Measurements from ENCODE around the gene SAP30.

Gene SAP30

GRCh38 chr4:173346074-173346473 lies 24.7 kb upstream of the SAP30 start:
- H3K27ac ChIP-seq: no peak overlapping the region
- TF ChIP-seq ZFX (IDR thresholded peaks at IDR 0.05; ENCODE audit: borderline replicate concordance): no peak

DNA sequence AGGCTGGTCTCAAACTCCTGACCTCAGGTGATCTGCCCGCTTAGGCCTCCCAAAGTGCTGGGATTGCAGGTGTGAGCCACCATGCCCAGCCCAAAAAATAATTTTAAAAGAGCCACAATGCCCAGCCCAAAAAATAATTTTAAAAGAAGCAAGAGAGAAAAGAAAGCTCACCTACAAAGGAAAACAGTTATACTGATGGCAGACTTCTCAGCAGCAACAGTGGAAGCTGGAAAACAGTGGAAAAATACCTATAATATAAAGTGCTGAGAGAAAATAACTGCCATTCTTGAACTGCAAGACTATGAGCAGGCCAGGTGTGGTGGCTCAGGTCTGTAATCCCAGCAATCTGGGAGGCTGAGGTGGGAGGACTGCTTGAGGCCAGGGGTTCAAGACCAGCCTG lies 23.3 kb upstream of the SAP30 start:
- H3K27ac ChIP-seq: no peak overlapping the region
- no peak for TF ChIP-seq ZFX (IDR thresholded peaks at IDR 0.05; ENCODE audit: borderline replicate concordance)
- TF ChIP-seq CTCF (IDR thresholded peaks at IDR 0.05): no peak

DNA sequence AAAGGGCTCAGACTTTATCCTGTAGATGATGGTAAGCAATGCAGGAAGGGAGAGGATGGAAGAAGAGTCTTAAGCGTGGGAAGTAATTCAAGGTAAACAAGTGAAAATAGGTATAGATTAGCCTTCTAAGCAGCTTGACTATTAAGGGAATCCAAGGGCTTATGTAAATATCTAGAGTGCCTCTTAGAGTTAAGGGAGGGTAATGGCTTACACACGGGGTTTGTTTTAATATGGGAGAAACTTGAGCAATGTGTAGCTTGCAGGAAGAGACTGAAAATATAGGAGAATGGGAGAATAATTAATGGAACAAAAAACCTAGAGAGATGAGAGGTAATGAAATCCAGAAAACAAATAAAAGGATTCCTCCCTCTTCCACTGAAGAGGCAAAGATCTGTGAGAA lies 12.8 kb upstream of the SAP30 start:
- no peak overlapping the region for H3K27ac ChIP-seq
- no peak for TF ChIP-seq ZFX (IDR thresholded peaks at IDR 0.05; ENCODE audit: borderline replicate concordance)
- no peak for TF ChIP-seq CTCF (IDR thresholded peaks at IDR 0.05)

DNA sequence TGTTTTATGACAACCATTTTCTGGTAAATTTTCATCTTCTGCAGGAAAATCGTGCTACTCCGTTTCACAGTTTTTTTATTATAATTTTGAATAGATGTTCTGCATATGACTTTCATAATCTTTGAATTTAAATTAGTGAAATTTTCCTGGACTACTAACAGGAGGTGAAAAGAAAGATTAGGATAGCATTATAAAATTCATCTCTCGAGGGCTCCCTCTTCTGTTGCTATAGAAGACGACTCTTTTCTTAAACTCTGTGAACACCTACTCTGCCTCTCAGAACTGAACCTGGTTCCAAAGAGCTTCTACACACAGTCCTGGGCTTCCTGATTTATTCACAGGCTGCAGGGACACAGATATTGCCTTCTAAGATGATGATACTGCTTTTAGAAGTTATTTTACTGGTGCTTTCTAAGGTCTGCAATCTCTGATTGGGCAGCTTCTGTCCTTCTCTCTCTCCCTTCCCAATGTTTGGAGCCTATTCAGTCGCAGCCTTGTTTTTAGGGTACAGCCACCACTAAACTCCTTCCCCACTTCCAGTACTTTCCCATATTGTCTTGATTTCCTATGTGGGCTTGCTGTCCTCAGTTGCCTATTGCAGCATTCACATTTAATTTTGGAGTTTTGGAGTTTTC lies 10.1 kb upstream of the SAP30 start:
- no peak overlapping the region for H3K27ac ChIP-seq
- peak; percentile 19 for TF ChIP-seq CTCF (IDR thresholded peaks at IDR 0.05)
- no peak for TF ChIP-seq ZFX (IDR thresholded peaks at IDR 0.05; ENCODE audit: borderline replicate concordance)

GRCh38 chr4:173362666-173363065 lies 8.1 kb upstream of the SAP30 start:
- H3K27ac ChIP-seq: no peak overlapping the region
- no peak for TF ChIP-seq CTCF (IDR thresholded peaks at IDR 0.05)
- no peak for TF ChIP-seq ZFX (IDR thresholded peaks at IDR 0.05; ENCODE audit: borderline replicate concordance)

DNA sequence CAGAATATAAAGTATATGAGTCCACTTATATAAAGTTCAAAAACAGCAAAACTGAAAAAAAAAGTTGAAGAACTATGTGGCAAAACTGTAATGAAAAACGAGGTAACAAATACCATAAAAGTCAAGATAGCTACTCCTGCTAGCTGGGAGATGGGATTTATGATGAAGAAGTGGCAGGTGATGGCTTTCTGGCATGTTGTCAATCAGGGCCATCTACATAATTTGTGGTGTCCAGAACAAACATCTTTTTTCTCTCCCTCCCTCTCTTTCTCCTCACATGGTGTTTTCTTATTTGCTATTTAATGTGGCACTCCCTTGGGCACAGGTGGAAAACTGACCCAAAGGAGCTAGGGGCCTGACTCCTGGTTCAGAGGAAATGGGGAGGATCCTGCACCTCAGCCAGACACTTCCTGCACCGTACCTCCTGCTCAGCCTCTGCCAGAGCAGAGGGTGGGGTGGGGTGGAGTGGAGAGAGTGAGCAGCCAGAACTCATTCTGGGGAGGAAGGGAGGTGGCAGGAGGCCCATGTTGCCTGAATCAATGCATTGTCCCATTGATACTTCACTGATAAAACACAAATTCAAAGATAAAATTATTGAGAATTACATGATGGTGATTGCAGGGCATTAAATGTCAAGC lies 5.3 kb upstream of the SAP30 start:
- H3K27ac ChIP-seq: no peak overlapping the region
- no peak for TF ChIP-seq CTCF (IDR thresholded peaks at IDR 0.05)
- no peak for TF ChIP-seq ZFX (IDR thresholded peaks at IDR 0.05; ENCODE audit: borderline replicate concordance)

GRCh38 chr4:173367285-173367684 lies 3.5 kb upstream of the SAP30 start:
- no peak overlapping the region for H3K27ac ChIP-seq

More at GRCh38 chr4:173367285-173367684, 3.5 kb upstream of the SAP30 start:
- TF ChIP-seq CTCF (IDR thresholded peaks at IDR 0.05) (no peak), ZFX (IDR thresholded peaks at IDR 0.05; ENCODE audit: borderline replicate concordance) (no peak)

Data from 22Rv1 (cell line).